A673 (cell line): ENCODE data around the gene SEC23IP. TPM values are rescaled to one million over a fixed set of nuclear protein-coding genes. Genes with fewer than 3 reads are reported as not detected.

Experiments used
- BruUV-seq: library from RNA; stranded (reverse); fragments of 400-500 nt; replicated peaks from 2 replicates; lab custom pipeline; 2021; lab: Mats Ljungman, UMichigan
- CTCF ChIA-PET: fragments of 300-600 bp; sonication (Branson Sonifier 250); formaldehyde crosslinking; loops from one replicate; lab custom pipeline; 2022; ENCODE audit warnings: antibody characterized with exemption; lab: Charles Lee
- POLR2A ChIA-PET: fragments of 300-600 bp; sonication (Branson Sonifier 250); formaldehyde crosslinking; loops from one replicate; lab custom pipeline; 2022; ENCODE audit warnings: antibody characterized with exemption; ENCODE audit not compliant: low non-redundant PET; lab: Charles Lee
- DNase-seq: peaks from one replicate; pipeline ENCODE4 v3.0.0-alpha.2; 2015; ENCODE audit warnings: low spot score
- H3K27ac ChIP-seq: fragments of 200-600 bp; sonication (generic); 2 replicates; pipeline ENCODE4 v1.5.1; 2016; ENCODE audit warnings: mixed run types, low read depth, mild to moderate bottlenecking, mixed read lengths, antibody characterized with exemption, low read length; ENCODE audit not compliant: poor library complexity, severe bottlenecking
- H3K27me3 ChIP-seq: fragments of 200-600 bp; sonication (generic); replicated peaks from 2 replicates; pipeline ENCODE4 v1.6.1; 2017; ENCODE audit warnings: mixed run types, low read depth, mild to moderate bottlenecking, mixed read lengths, antibody characterized with exemption, low read length; ENCODE audit not compliant: insufficient read depth, poor library complexity
- H3K36me3 ChIP-seq: fragments of 200-600 bp; sonication (generic); 2 replicates; pipeline ENCODE4 v1.6.1; 2016; ENCODE audit warnings: mixed run types, mild to moderate bottlenecking, mixed read lengths, antibody characterized with exemption, low read length; ENCODE audit not compliant: insufficient read depth, poor library complexity, severe bottlenecking
- H3K4me1 ChIP-seq: fragments of 200-600 bp; sonication (generic); 2 replicates; pipeline ENCODE4 v1.6.1; 2017; ENCODE audit warnings: mixed run types, mild to moderate bottlenecking, mixed read lengths, antibody characterized with exemption, low read length; ENCODE audit not compliant: insufficient read depth, poor library complexity, severe bottlenecking
- H3K4me3 ChIP-seq: fragments of 200-600 bp; sonication (generic); 2 replicates; pipeline ENCODE4 v1.5.1; 2016; ENCODE audit warnings: low read depth, mixed run types, mild to moderate bottlenecking, mixed read lengths, low read length; ENCODE audit not compliant: poor library complexity, severe bottlenecking
- H3K9me3 ChIP-seq: fragments of 200-600 bp; sonication (generic); 2 replicates; pipeline ENCODE4 v1.6.1; 2016; ENCODE audit warnings: mixed run types, low read depth, mild to moderate bottlenecking, mixed read lengths, antibody characterized with exemption, low read length; ENCODE audit not compliant: poor library complexity, severe bottlenecking
- EZH2 ChIP-seq: fragments of 200-600 bp; sonication (generic); IDR thresholded peaks from 2 replicates; pipeline ENCODE4 v1.6.1; 2017; ENCODE audit warnings: borderline replicate concordance, low read depth, mild to moderate bottlenecking, mixed read lengths, antibody characterized with exemption, low read length; ENCODE audit not compliant: poor library complexity, severe bottlenecking
- intact Hi-C: fragments of 100-400 bp; cut with micrococcal nuclease; formaldehyde crosslinking; loops from one replicate; pipeline ENCODE4 v1.10.0; 2022; ENCODE audit not compliant: unreplicated experiment
- total RNA-seq: library from RNA; stranded (reverse); gene quantifications from 2 replicates; pipeline ENCODE4 v1.2.3, GENCODE V29; 2021
- TF ChIP-seq, protein P1 (sequence below): fragments of 300-800, 200-600 bp; sonication (generic); conservative IDR thresholded peaks from 2 replicates; pipeline ENCODE4 v1.5.1; 2017; ENCODE audit warnings: low read depth, mild to moderate bottlenecking, antibody characterized with exemption, low read length, moderate library complexity, mixed read lengths

SEC23IP gene
- total RNA-seq, 1 experiment from 2014 or later, result 78.6 TPM

- POLR2A ChIA-PET, result no interaction called here
- H3K4me1 ChIP-seq, result no peaks in the 10 kb centered on the region
- H3K27ac ChIP-seq, result no peak overlapping the region
- H3K36me3 ChIP-seq, result peaks cover 3% of the 10 kb centered on the region
- no peak for DNase-seq
- no peaks in the 10 kb centered on the region for H3K27me3 ChIP-seq
- TF ChIP-seq, protein P1, sequence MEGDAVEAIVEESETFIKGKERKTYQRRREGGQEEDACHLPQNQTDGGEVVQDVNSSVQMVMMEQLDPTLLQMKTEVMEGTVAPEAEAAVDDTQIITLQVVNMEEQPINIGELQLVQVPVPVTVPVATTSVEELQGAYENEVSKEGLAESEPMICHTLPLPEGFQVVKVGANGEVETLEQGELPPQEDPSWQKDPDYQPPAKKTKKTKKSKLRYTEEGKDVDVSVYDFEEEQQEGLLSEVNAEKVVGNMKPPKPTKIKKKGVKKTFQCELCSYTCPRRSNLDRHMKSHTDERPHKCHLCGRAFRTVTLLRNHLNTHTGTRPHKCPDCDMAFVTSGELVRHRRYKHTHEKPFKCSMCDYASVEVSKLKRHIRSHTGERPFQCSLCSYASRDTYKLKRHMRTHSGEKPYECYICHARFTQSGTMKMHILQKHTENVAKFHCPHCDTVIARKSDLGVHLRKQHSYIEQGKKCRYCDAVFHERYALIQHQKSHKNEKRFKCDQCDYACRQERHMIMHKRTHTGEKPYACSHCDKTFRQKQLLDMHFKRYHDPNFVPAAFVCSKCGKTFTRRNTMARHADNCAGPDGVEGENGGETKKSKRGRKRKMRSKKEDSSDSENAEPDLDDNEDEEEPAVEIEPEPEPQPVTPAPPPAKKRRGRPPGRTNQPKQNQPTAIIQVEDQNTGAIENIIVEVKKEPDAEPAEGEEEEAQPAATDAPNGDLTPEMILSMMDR, result no peak
- TF ChIP-seq EZH2, result no peak
- no TSS peak for BruUV-seq
- intact Hi-C loops, result no loop called here
- CTCF ChIA-PET, result no interaction called here
- no peaks in the 10 kb centered on the region for H3K9me3 ChIP-seq
- H3K4me3 ChIP-seq, result no peak overlapping the region
Observed at GRCh38 chr10:119947300-119947699, 54.8 kb downstream of the SEC23IP start.

- H3K4me1 ChIP-seq, result no peaks in the 10 kb centered on the region
- POLR2A ChIA-PET, result no interaction called here
- no peaks in the 10 kb centered on the region for H3K36me3 ChIP-seq
- TF ChIP-seq, protein P1, result no peak
- TF ChIP-seq EZH2, result no peak
- CTCF ChIA-PET, result no interaction called here
- H3K27ac ChIP-seq, result no peak overlapping the region
- no TSS peak for BruUV-seq
- no peak overlapping the region for H3K4me3 ChIP-seq
- intact Hi-C loops, result no loop called here
- DNase-seq, result no peak
- H3K9me3 ChIP-seq, result no peaks in the 10 kb centered on the region
- peaks cover 7% of the 10 kb centered on the region for H3K27me3 ChIP-seq
Observed at GRCh38 chr10:119957451-119957850, 64.9 kb downstream of the SEC23IP start.

GRCh38 chr10:119962837-119963236 is 70.3 kb downstream of the SEC23IP start:
- Histone ChIP-seq H3K4me3 (no peak overlapping the region), H3K27ac (no peak overlapping the region), H3K4me1 (no peaks in the 10 kb centered on the region), H3K36me3 (no peaks in the 10 kb centered on the region), H3K27me3 (peaks cover 11% of the 10 kb centered on the region), H3K9me3 (no peaks in the 10 kb centered on the region)
- intact Hi-C loops, result no loop called here
- no peak for DNase-seq
- TF ChIP-seq, protein P1, result no peak
- no peak for TF ChIP-seq EZH2
- POLR2A ChIA-PET, result no interaction called here
- no TSS peak for BruUV-seq
- CTCF ChIA-PET, result no interaction called here
